ENCODE measurements around the gene NCOA4.

- TF ChIP-seq CTCF (conservative IDR thresholded peaks at IDR 0.05; ENCODE audit: low read length) (no peak), EZH2phosphoT487 (IDR thresholded peaks at IDR 0.05; ENCODE audit: borderline replicate concordance, low read depth, low read length) (no peak)
These were observed 3.2 kb upstream of the NCOA4 start for GRCh38 chr10:46033602-46034011.
